ENCODE data around the gene CINP. TPM values are rescaled to one million over a fixed set of nuclear protein-coding genes. Genes with fewer than 3 reads are reported as not detected.
A peak's percentile ranks its signal among the peaks of the same experiment; 100 is the strongest.

Gene CINP
- total and polyA plus RNA-seq, 2 of the 13 experiments (the other 11 are each of a cell fraction or from before 2014, with no cell fraction given): 32.8 to 42.8 TPM

- TF ChIP-seq RNF219 (CRISPR knock-in tag; IDR thresholded peaks at IDR 0.05): no peak
- peak; percentile 13; the same call in 1 of the 2 replicates for TF ChIP-seq ZNF121 (CRISPR knock-in tag; IDR thresholded peaks at IDR 0.05)
- peak; percentile 45; the same call in 1 of the 2 replicates for TF ChIP-seq KLF12 (CRISPR knock-in tag; IDR thresholded peaks at IDR 0.05; ENCODE audit: borderline replicate concordance)
- peak; percentile 79 for TF ChIP-seq ERF (CRISPR knock-in tag; IDR thresholded peaks at IDR 0.05)
- TF ChIP-seq ZSCAN9 (CRISPR knock-in tag; IDR thresholded peaks at IDR 0.05; ENCODE audit: borderline replicate concordance): peak; percentile 76
- TF ChIP-seq CBX2 (IDR thresholded peaks at IDR 0.05; ENCODE audit: low read depth, low read length): no peak
- TF ChIP-seq CBX2 (CRISPR knock-in tag; IDR thresholded peaks at IDR 0.05; ENCODE audit: low read depth): no peak
- TF ChIP-seq ZNF891 (CRISPR knock-in tag; IDR thresholded peaks at IDR 0.05): peak; percentile 89
- no peak for TF ChIP-seq KDM4B (CRISPR knock-in tag; IDR thresholded peaks at IDR 0.05)
- TF ChIP-seq CHCHD3 (CRISPR knock-in tag; IDR thresholded peaks at IDR 0.05): no peak
- TF ChIP-seq ZNF574 (CRISPR knock-in tag; IDR thresholded peaks at IDR 0.05): peak; percentile 73
- TF ChIP-seq ZNF230 (CRISPR knock-in tag; IDR thresholded peaks at IDR 0.05): no peak; the same call in 1 of the 2 replicates
- TF ChIP-seq, protein P1, sequence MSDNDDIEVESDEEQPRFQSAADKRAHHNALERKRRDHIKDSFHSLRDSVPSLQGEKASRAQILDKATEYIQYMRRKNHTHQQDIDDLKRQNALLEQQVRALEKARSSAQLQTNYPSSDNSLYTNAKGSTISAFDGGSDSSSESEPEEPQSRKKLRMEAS (IDR thresholded peaks at IDR 0.05): peak; percentile 97
- no peak for TF ChIP-seq NFIC (IDR thresholded peaks at IDR 0.05; ENCODE audit: low read length)
- no peak for TF ChIP-seq ETV6 (CRISPR knock-in tag; conservative IDR thresholded peaks at IDR 0.05)
- no peak for TF ChIP-seq CREB1 (IDR thresholded peaks at IDR 0.05)
- TF ChIP-seq CREB1 (CRISPR knock-in tag; IDR thresholded peaks at IDR 0.05): no peak; the same call in 1 of the 2 replicates
- TF ChIP-seq IRF1 (CRISPR knock-in tag; IDR thresholded peaks at IDR 0.05; ENCODE audit: low read depth): no peak
- no peak for TF ChIP-seq NFE2L1 (CRISPR knock-in tag; IDR thresholded peaks at IDR 0.05; ENCODE audit: borderline replicate concordance)
- TF ChIP-seq CCAR2 (optimal IDR thresholded peaks at IDR 0.05; ENCODE audit: low read depth, low read length): no peak
- peak; percentile 45; the same call in 1 of the 2 replicates for TF ChIP-seq ZNF616 (CRISPR knock-in tag; IDR thresholded peaks at IDR 0.05; ENCODE audit: low read depth)
- TF ChIP-seq, protein P2, sequence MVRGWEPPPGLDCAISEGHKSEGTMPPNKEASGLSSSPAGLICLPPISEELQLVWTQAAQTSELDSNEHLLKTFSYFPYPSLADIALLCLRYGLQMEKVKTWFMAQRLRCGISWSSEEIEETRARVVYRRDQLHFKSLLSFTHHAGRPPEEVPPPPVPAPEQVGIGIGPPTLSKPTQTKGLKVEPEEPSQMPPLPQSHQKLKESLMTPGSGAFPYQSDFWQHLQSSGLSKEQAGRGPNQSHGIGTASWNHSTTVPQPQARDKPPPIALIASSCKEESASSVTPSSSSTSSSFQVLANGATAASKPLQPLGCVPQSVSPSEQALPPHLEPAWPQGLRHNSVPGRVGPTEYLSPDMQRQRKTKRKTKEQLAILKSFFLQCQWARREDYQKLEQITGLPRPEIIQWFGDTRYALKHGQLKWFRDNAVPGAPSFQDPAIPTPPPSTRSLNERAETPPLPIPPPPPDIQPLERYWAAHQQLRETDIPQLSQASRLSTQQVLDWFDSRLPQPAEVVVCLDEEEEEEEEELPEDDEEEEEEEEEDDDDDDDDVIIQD (CRISPR knock-in tag; IDR thresholded peaks at IDR 0.05; ENCODE audit: low read depth): no peak
- 0 out of 2 replicates have a peak, but pooled peaks have one; percentile 63 for TF ChIP-seq MEF2D (CRISPR knock-in tag; IDR thresholded peaks at IDR 0.05)
- no peak for TF ChIP-seq SMARCC2 (IDR thresholded peaks at IDR 0.05)
These were observed 48.3 kb downstream of the CINP start (continued) for GRCh38 chr14:102314242-102315011.
